NB4 (cell line): ENCODE results near the gene CD96.

Experiments
- CTCF ChIP-seq: IDR thresholded peaks from one replicate; pipeline ENCODE4 v1.5.1; 2012; ENCODE audit warnings: low read depth, low read length
- MAX ChIP-seq: IDR thresholded peaks from 2 replicates; pipeline ENCODE4 v1.6.1; 2011; ENCODE audit warnings: low read depth, low read length
- MYC ChIP-seq: IDR thresholded peaks from 2 replicates; pipeline ENCODE4 v1.6.1; 2011; ENCODE audit warnings: low read depth, low read length
- POLR2A ChIP-seq: IDR thresholded peaks from 2 replicates; pipeline ENCODE4 v1.6.1; 2011; ENCODE audit warnings: mild to moderate bottlenecking; ENCODE audit not compliant: insufficient read length; ENCODE audit errors: extremely low read depth

- TF ChIP-seq POLR2A (no peak), CTCF (no peak), MAX (no peak), MYC (no peak)
Observed at GRCh38 chr3:111609700-111610099, 67.7 kb downstream of the CD96 start.
